ENCODE measurements around the gene ATP11A. TPM values are rescaled to one million over a fixed set of nuclear protein-coding genes. Genes with fewer than 3 reads are reported as not detected.

ATP11A gene
- total RNA-seq, 1 experiment from 2014 or later, result 232 TPM

DNA sequence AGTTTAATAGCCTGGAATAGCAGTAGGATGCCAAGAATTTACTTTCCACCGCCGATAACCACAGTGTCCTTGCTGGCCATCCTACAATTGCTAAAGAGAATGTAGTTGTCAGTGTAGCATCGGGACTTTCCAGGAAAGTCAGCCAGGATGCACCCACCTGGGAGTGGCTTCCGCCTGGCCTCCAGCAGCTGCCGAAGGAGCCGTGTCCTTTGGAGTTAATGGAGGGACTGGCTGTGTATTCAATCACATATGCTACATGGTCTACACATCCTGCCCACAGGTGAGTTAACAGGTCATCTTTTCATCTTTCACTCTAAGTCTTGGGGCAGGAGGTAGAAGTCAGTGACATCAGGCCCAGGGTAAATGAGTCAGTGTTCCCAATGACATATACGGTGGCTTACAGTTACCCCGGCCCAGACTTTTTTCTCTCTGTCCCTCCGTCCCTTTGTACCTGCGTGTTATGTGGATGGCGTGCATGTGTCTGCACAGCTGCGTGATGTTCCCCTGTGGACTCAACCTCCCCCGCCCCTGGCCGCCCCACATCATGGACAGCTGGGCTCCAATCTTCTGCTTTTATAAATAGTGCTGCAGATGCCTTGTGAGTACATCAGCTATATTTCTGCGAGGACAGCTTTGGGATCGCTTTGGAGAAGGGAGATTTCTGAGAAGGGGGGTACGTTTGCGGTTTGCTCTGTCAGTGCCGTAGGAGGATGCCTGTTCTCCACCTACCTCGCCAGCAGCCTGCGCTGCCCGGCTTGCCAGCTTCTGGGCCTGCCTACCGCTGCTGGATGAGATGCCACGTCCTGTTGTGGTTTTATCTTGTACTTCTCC is 63.1 kb downstream of the ATP11A start:
- intact Hi-C loops (cut with micrococcal nuclease; ENCODE audit: unreplicated experiment), result no loop called here
- H3K9me3 Mint-ChIP-seq (ENCODE audit: unreplicated experiment), result no peaks in the 10 kb centered on the region
- H3K27me3 Mint-ChIP-seq (ENCODE audit: insufficient read depth, unreplicated experiment), result no peaks in the 10 kb centered on the region
- peaks cover 10% of the 10 kb centered on the region for H3K4me1 Mint-ChIP-seq (ENCODE audit: low read depth, unreplicated experiment)
- H3K36me3 Mint-ChIP-seq (ENCODE audit: insufficient read depth, unreplicated experiment), result peaks cover 43% of the 10 kb centered on the region
- no TSS peak for BruUV-seq (replicated peaks)
- TF ChIP-seq, protein P1, sequence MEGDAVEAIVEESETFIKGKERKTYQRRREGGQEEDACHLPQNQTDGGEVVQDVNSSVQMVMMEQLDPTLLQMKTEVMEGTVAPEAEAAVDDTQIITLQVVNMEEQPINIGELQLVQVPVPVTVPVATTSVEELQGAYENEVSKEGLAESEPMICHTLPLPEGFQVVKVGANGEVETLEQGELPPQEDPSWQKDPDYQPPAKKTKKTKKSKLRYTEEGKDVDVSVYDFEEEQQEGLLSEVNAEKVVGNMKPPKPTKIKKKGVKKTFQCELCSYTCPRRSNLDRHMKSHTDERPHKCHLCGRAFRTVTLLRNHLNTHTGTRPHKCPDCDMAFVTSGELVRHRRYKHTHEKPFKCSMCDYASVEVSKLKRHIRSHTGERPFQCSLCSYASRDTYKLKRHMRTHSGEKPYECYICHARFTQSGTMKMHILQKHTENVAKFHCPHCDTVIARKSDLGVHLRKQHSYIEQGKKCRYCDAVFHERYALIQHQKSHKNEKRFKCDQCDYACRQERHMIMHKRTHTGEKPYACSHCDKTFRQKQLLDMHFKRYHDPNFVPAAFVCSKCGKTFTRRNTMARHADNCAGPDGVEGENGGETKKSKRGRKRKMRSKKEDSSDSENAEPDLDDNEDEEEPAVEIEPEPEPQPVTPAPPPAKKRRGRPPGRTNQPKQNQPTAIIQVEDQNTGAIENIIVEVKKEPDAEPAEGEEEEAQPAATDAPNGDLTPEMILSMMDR (IDR thresholded peaks at IDR 0.05; ENCODE audit: insufficient read depth in 1 of 2, low read depth in 1 of 2, low read length in 1 of 2, severe bottlenecking in 1 of 2, unreplicated experiment in 1 of 2), result no peak
- no peak overlapping the region for H3K27ac Mint-ChIP-seq (ENCODE audit: unreplicated experiment)
- Histone ChIP-seq H3K27me3 (replicated peaks; ENCODE audit: control insufficient read depth, insufficient read depth, low read length) (no peaks in the 10 kb centered on the region), H3K36me3 (ENCODE audit: control insufficient read depth, insufficient read depth, low read length) (peaks cover 1% of the 10 kb centered on the region; the same call in 1 of the 2 replicates), H3K4me3 (ENCODE audit: low read depth, low read length) (no peak overlapping the region), H3K9me3 (no peaks in the 10 kb centered on the region), H3K4me1 (peaks cover 14% of the 10 kb centered on the region)
- CTCF ChIA-PET, result no interaction called here
- POLR2A ChIA-PET, result no interaction called here
- DNase-seq, result no peak
- no peak overlapping the region for H3K4me3 Mint-ChIP-seq (ENCODE audit: unreplicated experiment)

- DNase-seq, result no peak
- H3K27me3 Mint-ChIP-seq (ENCODE audit: insufficient read depth, unreplicated experiment), result no peaks in the 10 kb centered on the region
- Histone ChIP-seq H3K27me3 (replicated peaks; ENCODE audit: control insufficient read depth, insufficient read depth, low read length) (no peaks in the 10 kb centered on the region), H3K4me1 (peaks cover 14% of the 10 kb centered on the region), H3K9me3 (no peaks in the 10 kb centered on the region), H3K36me3 (ENCODE audit: control insufficient read depth, insufficient read depth, low read length) (peaks cover 1% of the 10 kb centered on the region; the same call in 1 of the 2 replicates), H3K4me3 (ENCODE audit: low read depth, low read length) (no peak overlapping the region)
- peaks cover 49% of the 10 kb centered on the region for H3K36me3 Mint-ChIP-seq (ENCODE audit: insufficient read depth, unreplicated experiment)
- ChIA-PET POLR2A (no interaction called here), CTCF (no interaction called here)
- peaks cover 10% of the 10 kb centered on the region for H3K4me1 Mint-ChIP-seq (ENCODE audit: low read depth, unreplicated experiment)
- H3K27ac Mint-ChIP-seq (ENCODE audit: unreplicated experiment), result no peak overlapping the region
- TF ChIP-seq, protein P1 (IDR thresholded peaks at IDR 0.05; ENCODE audit: insufficient read depth in 1 of 2, low read depth in 1 of 2, low read length in 1 of 2, severe bottlenecking in 1 of 2, unreplicated experiment in 1 of 2), result no peak
- BruUV-seq (replicated peaks), result no TSS peak
- intact Hi-C loops (cut with micrococcal nuclease; ENCODE audit: unreplicated experiment), result no loop called here
- no peaks in the 10 kb centered on the region for H3K9me3 Mint-ChIP-seq (ENCODE audit: unreplicated experiment)
- no peak overlapping the region for H3K4me3 Mint-ChIP-seq (ENCODE audit: unreplicated experiment)
Observed at GRCh38 chr13:112753833-112754232, 64.0 kb downstream of the ATP11A start.

DNA sequence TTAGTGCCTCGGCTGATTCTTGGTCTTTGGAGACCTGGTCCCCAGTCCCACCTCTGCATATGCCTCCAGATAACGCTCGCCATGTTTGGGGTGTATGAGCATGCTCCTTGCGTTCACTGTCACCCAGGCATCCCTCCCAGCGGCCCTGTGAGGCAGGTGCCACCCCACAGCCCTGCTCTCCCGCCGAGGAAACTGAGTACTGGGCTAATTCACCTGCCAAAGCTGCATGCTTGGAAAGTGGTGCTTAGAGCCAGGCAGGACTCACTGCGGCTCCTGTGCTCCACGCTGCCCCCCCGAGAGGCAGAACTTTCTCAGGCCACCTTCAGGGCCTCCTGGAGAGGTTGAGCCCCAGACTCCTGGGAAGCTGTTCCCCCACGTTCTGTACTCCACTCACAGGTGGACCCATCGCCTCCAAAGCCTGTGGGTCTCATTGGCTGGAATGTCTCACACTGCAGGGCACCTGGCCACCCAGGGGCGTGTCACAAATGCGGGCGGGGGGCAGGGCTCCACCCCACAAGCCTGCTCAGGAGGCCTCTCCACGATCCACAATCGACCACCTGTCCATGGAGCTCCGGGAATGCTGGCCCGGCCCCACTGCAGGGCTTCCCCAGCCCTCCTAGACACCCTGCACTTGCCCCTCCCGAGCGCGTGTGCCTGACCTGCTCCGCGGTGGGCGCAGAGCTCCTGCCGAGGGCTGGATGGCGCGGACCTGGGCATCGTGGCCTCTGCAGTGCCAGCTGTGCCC is 64.6 kb downstream of the ATP11A start:
- ChIA-PET POLR2A (no interaction called here), CTCF (no interaction called here)
- H3K36me3 ChIP-seq (ENCODE audit: control insufficient read depth, insufficient read depth, low read length), result peaks cover 1% of the 10 kb centered on the region; the same call in 1 of the 2 replicates
- Mint-ChIP-seq H3K4me1 (ENCODE audit: low read depth, unreplicated experiment) (peaks cover 10% of the 10 kb centered on the region), H3K36me3 (ENCODE audit: insufficient read depth, unreplicated experiment) (peaks cover 46% of the 10 kb centered on the region), H3K9me3 (ENCODE audit: unreplicated experiment) (no peaks in the 10 kb centered on the region), H3K27me3 (ENCODE audit: insufficient read depth, unreplicated experiment) (no peaks in the 10 kb centered on the region), H3K27ac (ENCODE audit: unreplicated experiment) (peak overlapping the region; percentile 61), H3K4me3 (ENCODE audit: unreplicated experiment) (no peak overlapping the region)
- no peak for DNase-seq
- intact Hi-C loops (cut with micrococcal nuclease; ENCODE audit: unreplicated experiment), result no loop called here
- H3K9me3 ChIP-seq, result no peaks in the 10 kb centered on the region
- no peaks in the 10 kb centered on the region for H3K27me3 ChIP-seq (replicated peaks; ENCODE audit: control insufficient read depth, insufficient read depth, low read length)
- BruUV-seq (replicated peaks), result no TSS peak
- H3K4me1 ChIP-seq, result peaks cover 14% of the 10 kb centered on the region
- TF ChIP-seq, protein P1 (IDR thresholded peaks at IDR 0.05; ENCODE audit: insufficient read depth in 1 of 2, low read depth in 1 of 2, low read length in 1 of 2, severe bottlenecking in 1 of 2, unreplicated experiment in 1 of 2), result no peak
- H3K4me3 ChIP-seq (ENCODE audit: low read depth, low read length), result no peak overlapping the region

Measured in Caco-2 (cell line).